GM12878 (cell line): Measurements from ENCODE around the gene SLC1A1. TPM values are rescaled to one million over a fixed set of nuclear protein-coding genes. Genes with fewer than 3 reads are reported as not detected.
"Not testable (repeated sequence)": the region's sequence is repeated elsewhere in the genome, so short reads cannot be mapped to it uniquely, and the experiment has no call there.

Experiments
- ATAC-seq: fragments of 200-7000 bp; cut with Tn5 transposase; 3 replicates; pipeline ENCODE4 v1.9.1; 2020; ENCODE audit warnings: mild to moderate bottlenecking, moderate library complexity
- BruUV-seq: library from RNA; stranded (reverse); fragments of 400-500 nt; replicated peaks from 2 replicates; lab custom pipeline; 2021; lab: Mats Ljungman, UMichigan
- CTCF ChIA-PET: fragments of 300-600 bp; sonication (Branson Sonifier 250); formaldehyde crosslinking; extraction: SDS; loops from one replicate; lab custom pipeline; 2021; ENCODE audit warnings: inconsistent platforms; lab: Yijun Ruan, JAX
- POLR2A ChIA-PET: fragments of 350-600 bp; formaldehyde crosslinking; extraction: SDS; loops from one replicate; lab custom pipeline; 2021; ENCODE audit warnings: inconsistent platforms; lab: Charles Lee
- RAD21 ChIA-PET: fragments of 300-600 bp; sonication (Branson Sonifier 250); formaldehyde crosslinking; loops from one replicate; lab custom pipeline; 2023; ENCODE audit warnings: antibody characterized with exemption; ENCODE audit not compliant: unreplicated experiment; lab: Charles Lee
- SMC1A ChIA-PET: fragments of 300-600 bp; sonication (Branson Sonifier 250); formaldehyde crosslinking; loops from one replicate; lab custom pipeline; 2023; ENCODE audit not compliant: unreplicated experiment, uncharacterized antibody; lab: Charles Lee
- DNase-seq: peaks from one replicate; pipeline ENCODE4 v3.0.0-alpha.2; 2011; ENCODE audit warnings: low read depth, low spot score
- FAIRE-seq: peaks from 3 replicates; lab custom pipeline; 2011; peaks lifted over from hg19 to GRCh38; lab: Jason Lieb, UNC
- H2AFZ ChIP-seq: 2 replicates; pipeline ENCODE4 v1.6.0; 2011; ENCODE audit warnings: low read depth, low read length, control low read depth; ENCODE audit not compliant: control insufficient read depth
- H3K27ac ChIP-seq: 2 replicates; pipeline ENCODE4 v1.5.1; 2011; ENCODE audit warnings: control low read depth; ENCODE audit not compliant: control insufficient read depth, insufficient read depth
- H3K27me3 ChIP-seq, 2 experiments: replicated peaks in 1 of 2; 2 replicates each; pipeline versions ENCODE4 v1.6.0 to v1.6.1; 2011; ENCODE audit warnings: low read length in 1 of 2; ENCODE audit not compliant: control insufficient read depth in 2 of 2, insufficient read depth in 2 of 2
- H3K36me3 ChIP-seq, 2 experiments: 2 replicates each; pipeline ENCODE4 v1.5.1; 2011; ENCODE audit warnings: low read length in 1 of 2; ENCODE audit not compliant: control insufficient read depth in 2 of 2, insufficient read depth in 2 of 2
- H3K4me1 ChIP-seq: 2 replicates; pipeline ENCODE4 v1.6.1; 2011; ENCODE audit warnings: mild to moderate bottlenecking, low read length, moderate library complexity, mixed read lengths; ENCODE audit not compliant: control insufficient read depth, insufficient read depth
- H3K4me2 ChIP-seq: 2 replicates; pipeline ENCODE4 v1.6.0; 2011; ENCODE audit warnings: control low read depth; ENCODE audit not compliant: control insufficient read depth, insufficient read depth
- H3K4me3 ChIP-seq: fragments of 200-600 bp; sonication (generic); 2 replicates; pipeline ENCODE4 v1.5.1; 2016
- H3K79me2 ChIP-seq: 2 replicates; pipeline ENCODE4 v1.6.0; 2011; ENCODE audit warnings: low read length; ENCODE audit not compliant: control insufficient read depth, insufficient read depth
- H3K9ac ChIP-seq: 2 replicates; pipeline ENCODE4 v1.8.0; 2011; ENCODE audit warnings: low read length, control low read depth, mixed read lengths; ENCODE audit not compliant: control insufficient read depth, insufficient read depth
- H3K9me3 ChIP-seq: replicated peaks from 3 replicates; pipeline ENCODE4 v1.5.1; 2011; ENCODE audit warnings: mild to moderate bottlenecking, low read length; ENCODE audit not compliant: control insufficient read depth, insufficient read depth
- H4K20me1 ChIP-seq: 2 replicates; pipeline ENCODE4 v1.6.0; 2011; ENCODE audit not compliant: control insufficient read depth, insufficient read depth
- WGBS: methylation state at CpG from one replicate; pipeline ENCODE4 v1.1.6; 2016; ENCODE audit warnings: low lambda C conversion rate; ENCODE audit not compliant: insufficient replicate concordance, insufficient coverage; ENCODE audit errors: missing lambda C conversion rate; 5-methylcytosine and 5-hydroxymethylcytosine counted together
- in situ Hi-C: fragments of 300-500 bp; cut with MboI; formaldehyde crosslinking; loops from 9 replicates; pipeline ENCODE4 v1.14.3; 2018; ENCODE audit warnings: mixed read lengths
- intact Hi-C: fragments of 100-400 bp; cut with micrococcal nuclease; formaldehyde crosslinking; loops from one replicate; pipeline ENCODE4 v1.14.2; 2022; ENCODE audit not compliant: unreplicated experiment
- polyA plus RNA-seq, 11 experiments: library from polyadenylated mRNA; depleted of rRNA in 4 of 11; unstranded in 6 of 11; stranded (reverse) in 5 of 11; fragments of >200 nt; fragmentation: Nextera tagmentation in 4 of 11; fragmentation: Illumina TruSeq in 1 of 11; extraction: Ambion mirVana in 4 of 11; extraction: Trizol in 1 of 11; gene quantifications; 1 replicate in 1 of 11; 2 replicates in 10 of 11; pipeline versions ENCODE4 v1.2.1 to v1.2.3, GENCODE V29; 2011 to 2016; ENCODE audit warnings: inconsistent platforms in 2 of 11, missing spikeins in 2 of 11, low read depth in 1 of 11
- total RNA-seq, 4 experiments: library from RNA; depleted of rRNA in 3 of 4; stranded (reverse); fragments of >200 nt in 3 of 4; fragmentation: Illumina TruSeq in 1 of 4; extraction: Trizol in 1 of 4; gene quantifications; 2 replicates each; pipeline versions ENCODE4 v1.2.1 to v1.2.3, GENCODE V29; 2013 to 2021
- TF ChIP-seq, protein P1 (sequence below): fragments of 450-650 bp; formaldehyde crosslinking; IDR thresholded peaks from 2 replicates; pipeline ENCODE4 v1.4.0; 2022; ENCODE audit warnings: mild to moderate bottlenecking, moderate library complexity

The SLC1A1 gene
- total and polyA plus RNA-seq, 10 of the 15 experiments (the other 5 are each of a cell fraction or from before 2014, with no cell fraction given): 4.2 to 24.9 (median 18.3) TPM

DNA sequence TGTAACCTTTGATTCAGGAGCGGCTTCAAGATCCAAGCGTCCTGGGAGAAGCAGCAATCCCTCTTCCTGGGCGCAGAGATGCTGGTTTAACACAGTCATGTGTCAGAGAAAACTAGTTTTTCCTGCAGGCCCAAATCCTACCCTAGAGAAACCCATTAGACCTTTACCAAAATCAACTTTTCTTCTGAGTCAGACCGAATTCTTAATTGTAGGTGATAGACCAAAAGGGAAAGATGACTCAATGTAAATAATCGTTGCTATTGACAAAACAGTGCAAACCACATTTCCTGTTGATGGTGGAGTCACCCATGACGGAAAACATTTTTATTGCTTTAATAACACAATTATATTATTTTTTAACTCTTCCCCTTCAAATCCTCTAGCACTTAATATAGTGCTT lies 40.1 kb downstream of the SLC1A1 start (continued):
- TF ChIP-seq, protein P1, sequence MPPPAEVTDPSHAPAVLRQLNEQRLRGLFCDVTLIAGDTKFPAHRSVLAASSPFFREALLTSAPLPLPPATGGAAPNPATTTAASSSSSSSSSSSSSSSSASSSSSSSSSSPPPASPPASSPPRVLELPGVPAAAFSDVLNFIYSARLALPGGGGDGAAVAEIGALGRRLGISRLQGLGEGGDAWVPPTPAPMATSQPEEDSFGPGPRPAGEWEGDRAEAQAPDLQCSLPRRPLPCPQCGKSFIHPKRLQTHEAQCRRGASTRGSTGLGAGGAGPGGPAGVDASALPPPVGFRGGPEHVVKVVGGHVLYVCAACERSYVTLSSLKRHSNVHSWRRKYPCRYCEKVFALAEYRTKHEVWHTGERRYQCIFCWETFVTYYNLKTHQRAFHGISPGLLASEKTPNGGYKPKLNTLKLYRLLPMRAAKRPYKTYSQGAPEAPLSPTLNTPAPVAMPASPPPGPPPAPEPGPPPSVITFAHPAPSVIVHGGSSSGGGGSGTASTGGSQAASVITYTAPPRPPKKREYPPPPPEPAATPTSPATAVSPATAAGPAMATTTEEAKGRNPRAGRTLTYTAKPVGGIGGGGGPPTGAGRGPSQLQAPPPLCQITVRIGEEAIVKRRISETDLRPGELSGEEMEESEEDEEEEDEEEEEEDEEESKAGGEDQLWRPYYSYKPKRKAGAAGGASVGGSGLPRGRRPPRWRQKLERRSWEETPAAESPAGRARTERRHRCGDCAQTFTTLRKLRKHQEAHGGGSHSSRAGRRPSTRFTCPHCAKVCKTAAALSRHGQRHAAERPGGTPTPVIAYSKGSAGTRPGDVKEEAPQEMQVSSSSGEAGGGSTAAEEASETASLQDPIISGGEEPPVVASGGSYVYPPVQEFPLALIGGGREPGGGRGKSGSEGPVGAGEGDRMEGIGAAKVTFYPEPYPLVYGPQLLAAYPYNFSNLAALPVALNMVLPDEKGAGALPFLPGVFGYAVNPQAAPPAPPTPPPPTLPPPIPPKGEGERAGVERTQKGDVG (CRISPR knock-in tag): no peak

DNA sequence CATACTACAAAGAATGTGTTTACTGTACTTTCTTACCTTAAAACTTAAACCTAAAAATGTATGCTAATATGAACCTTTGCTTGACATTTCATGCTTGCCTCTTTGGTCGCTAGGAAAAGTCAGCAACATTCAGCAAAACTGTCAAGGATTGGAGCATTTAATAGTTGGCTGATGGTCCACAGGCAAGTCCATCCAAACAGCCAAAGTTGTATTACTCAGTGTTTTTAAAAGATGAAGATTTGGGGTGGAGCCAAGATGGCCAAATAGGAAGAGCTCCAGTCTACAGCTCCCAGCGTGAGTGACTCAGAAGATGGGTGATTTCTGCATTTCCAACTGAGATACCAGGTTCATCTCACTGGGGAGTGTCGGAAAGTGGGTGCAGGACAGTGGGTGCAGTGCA lies 40.6 kb downstream of the SLC1A1 start:
- in situ Hi-C loops, BruUV-seq, CTCF ChIA-PET, H3K4me3 ChIP-seq, H3K27ac ChIP-seq, DNase-seq, SMC1A ChIA-PET, H3K4me1 ChIP-seq, H4K20me1 ChIP-seq, H3K4me2 ChIP-seq, FAIRE-seq, H3K9me3 ChIP-seq, intact Hi-C loops, H3K27me3 ChIP-seq, H3K36me3 ChIP-seq, H3K9ac ChIP-seq, H3K79me2 ChIP-seq, POLR2A ChIA-PET, RAD21 ChIA-PET, H2AFZ ChIP-seq: not testable (repeated sequence)
- peak; percentile 36 for ATAC-seq
- WGBS: 63% methylated on average over 3 of the region's 3 CpGs

- H3K27ac ChIP-seq, H3K9ac ChIP-seq, SMC1A ChIA-PET, CTCF ChIA-PET, RAD21 ChIA-PET, ATAC-seq, DNase-seq, H3K79me2 ChIP-seq, in situ Hi-C loops, intact Hi-C loops, POLR2A ChIA-PET, H3K4me3 ChIP-seq, BruUV-seq, H3K36me3 ChIP-seq, H3K4me2 ChIP-seq, H4K20me1 ChIP-seq, H3K9me3 ChIP-seq, H2AFZ ChIP-seq, FAIRE-seq, H3K27me3 ChIP-seq, H3K4me1 ChIP-seq: not testable (repeated sequence)
- WGBS: 67% methylated on average over 8 of the region's 8 CpGs
Measured at GRCh38 chr9:4531355-4531754, 41.1 kb downstream of the SLC1A1 start.

GRCh38 chr9:4533881-4534280 lies 43.6 kb downstream of the SLC1A1 start:
- 94% methylated on average over 1 of the region's 2 CpGs for WGBS
- not testable (repeated sequence) for ATAC-seq, FAIRE-seq

More at GRCh38 chr9:4533881-4534280, 43.6 kb downstream of the SLC1A1 start:
- H3K9me3 ChIP-seq, RAD21 ChIA-PET, in situ Hi-C loops, H3K79me2 ChIP-seq, H3K27ac ChIP-seq, H3K36me3 ChIP-seq, H3K4me3 ChIP-seq, H3K27me3 ChIP-seq, POLR2A ChIA-PET, H4K20me1 ChIP-seq, CTCF ChIA-PET, H2AFZ ChIP-seq, DNase-seq, BruUV-seq, H3K4me1 ChIP-seq, H3K4me2 ChIP-seq, intact Hi-C loops, H3K9ac ChIP-seq: not testable (repeated sequence)
- SMC1A ChIA-PET: interaction anchor here (0.9 kb wide), 1 partner anchor 24 kb away, joined by 4 read pairs; no protein-coding TSS in a partner anchor
